HAP-1 (cell line): ENCODE data around the gene HMCES.
A peak's percentile ranks its signal among the peaks of the same experiment; 100 is the strongest.

Source experiments
- DNase-seq, 2 experiments: peaks; one replicate each; pipeline ENCODE4 v3.0.0-alpha.2; 2016 to 2020; ENCODE audit warnings: low spot score in 2 of 2
- H3K27me3 ChIP-seq: fragments of 250-450 bp; sonication (Bioruptor Pico); 2 replicates; pipeline ENCODE4 v1.5.1; 2020; ENCODE audit warnings: low read depth, mild to moderate bottlenecking, moderate library complexity
- H3K36me3 ChIP-seq: fragments of 250-450 bp; sonication (Bioruptor Pico); replicated peaks from 2 replicates; pipeline ENCODE4 v1.5.1; 2020; ENCODE audit warnings: mild to moderate bottlenecking
- H3K4me1 ChIP-seq: fragments of 250-450 bp; sonication (Bioruptor Pico); 2 replicates; pipeline ENCODE4 v1.5.1; 2020; ENCODE audit warnings: mild to moderate bottlenecking
- H3K4me3 ChIP-seq: fragments of 250-450 bp; sonication (Bioruptor Pico); 2 replicates; pipeline ENCODE4 v1.5.1; 2020; ENCODE audit warnings: mild to moderate bottlenecking, moderate library complexity
- H3K9me3 ChIP-seq: fragments of 250-450 bp; sonication (Bioruptor Pico); 2 replicates; pipeline ENCODE4 v1.5.1; 2020; ENCODE audit warnings: mild to moderate bottlenecking, moderate library complexity
- in situ Hi-C: fragments of 300-500 bp; cut with MboI; formaldehyde crosslinking; loops from 3 replicates; pipeline ENCODE4 v1.14.3; 2020; ENCODE audit warnings: low sequenced_read_pairs, inconsistent platforms, mixed read lengths

Gene HMCES

GRCh38 chr3:129315223-129315997 lies 36.7 kb downstream of the HMCES start:
- H3K4me1 ChIP-seq: no peaks in the 10 kb centered on the region
- H3K36me3 ChIP-seq: no peaks in the 10 kb centered on the region; the same call in 1 of the 2 replicates
- H3K4me3 ChIP-seq: peak overlapping the region; percentile 82
- DNase-seq: peak in 1 of 2 experiments; percentile 45
- in situ Hi-C loops: no loop called here
- H3K9me3 ChIP-seq: no peaks in the 10 kb centered on the region
- H3K27me3 ChIP-seq: no peaks in the 10 kb centered on the region

GRCh38 chr3:129315998-129316247 lies 37.3 kb downstream of the HMCES start:
- H3K36me3 ChIP-seq: no peaks in the 10 kb centered on the region; the same call in 1 of the 2 replicates
- DNase-seq: no peak
- no peaks in the 10 kb centered on the region for H3K27me3 ChIP-seq
- in situ Hi-C loops: no loop called here
- no peaks in the 10 kb centered on the region for H3K4me1 ChIP-seq
- peak overlapping the region; percentile 82 for H3K4me3 ChIP-seq
- H3K9me3 ChIP-seq: no peaks in the 10 kb centered on the region

- Histone ChIP-seq H3K27me3 (no peaks in the 10 kb centered on the region), H3K9me3 (no peaks in the 10 kb centered on the region), H3K4me3 (peak overlapping the region; percentile 82), H3K36me3 (no peaks in the 10 kb centered on the region; the same call in 1 of the 2 replicates), H3K4me1 (no peaks in the 10 kb centered on the region)
- in situ Hi-C loops: no loop called here
- peak; percentile 62 to 92 for DNase-seq
Measured at GRCh38 chr3:129316248-129317013, 37.8 kb downstream of the HMCES start.

GRCh38 chr3:129317014-129317771 lies 38.5 kb downstream of the HMCES start:
- no peak for DNase-seq
- no peaks in the 10 kb centered on the region for H3K9me3 ChIP-seq
- in situ Hi-C loops: no loop called here
- H3K27me3 ChIP-seq: no peaks in the 10 kb centered on the region
- peak overlapping the region; percentile 82 for H3K4me3 ChIP-seq
- H3K36me3 ChIP-seq: no peaks in the 10 kb centered on the region; the same call in 1 of the 2 replicates
- H3K4me1 ChIP-seq: no peaks in the 10 kb centered on the region

- no peaks in the 10 kb centered on the region for H3K27me3 ChIP-seq
- no peaks in the 10 kb centered on the region; the same call in 1 of the 2 replicates for H3K36me3 ChIP-seq
- DNase-seq: no peak
- H3K4me3 ChIP-seq: no peak overlapping the region
- no peaks in the 10 kb centered on the region for H3K4me1 ChIP-seq
- in situ Hi-C loops: no loop called here
- no peaks in the 10 kb centered on the region for H3K9me3 ChIP-seq
Measured at GRCh38 chr3:129317848-129318247, 39.2 kb downstream of the HMCES start.

- no peaks in the 10 kb centered on the region for H3K9me3 ChIP-seq
- DNase-seq: no peak
- in situ Hi-C loops: no loop called here
- no peaks in the 10 kb centered on the region for H3K4me1 ChIP-seq
- no peaks in the 10 kb centered on the region for H3K27me3 ChIP-seq
- H3K36me3 ChIP-seq: no peaks in the 10 kb centered on the region; the same call in 1 of the 2 replicates
- H3K4me3 ChIP-seq: no peak overlapping the region
Measured at GRCh38 chr3:129318921-129319320, 40.3 kb downstream of the HMCES start.

GRCh38 chr3:129320261-129320660 lies 41.6 kb downstream of the HMCES start:
- no peaks in the 10 kb centered on the region; the same call in 1 of the 2 replicates for H3K36me3 ChIP-seq
- no peak overlapping the region for H3K4me3 ChIP-seq
- no peaks in the 10 kb centered on the region for H3K9me3 ChIP-seq
- DNase-seq: no peak
- no peaks in the 10 kb centered on the region for H3K27me3 ChIP-seq
- H3K4me1 ChIP-seq: no peaks in the 10 kb centered on the region
- in situ Hi-C loops: no loop called here

GRCh38 chr3:129320825-129321487 lies 42.3 kb downstream of the HMCES start:
- H3K36me3 ChIP-seq: no peaks in the 10 kb centered on the region; the same call in 1 of the 2 replicates
- DNase-seq: no peak
- H3K4me3 ChIP-seq: no peak overlapping the region
- H3K4me1 ChIP-seq: no peaks in the 10 kb centered on the region
- in situ Hi-C loops: no loop called here
- no peaks in the 10 kb centered on the region for H3K9me3 ChIP-seq
- H3K27me3 ChIP-seq: no peaks in the 10 kb centered on the region

- H3K36me3 ChIP-seq: no peaks in the 10 kb centered on the region; the same call in 1 of the 2 replicates
- no peak overlapping the region for H3K4me3 ChIP-seq
- DNase-seq: no peak
- no peaks in the 10 kb centered on the region for H3K27me3 ChIP-seq
- H3K4me1 ChIP-seq: no peaks in the 10 kb centered on the region
- in situ Hi-C loops: no loop called here
- no peaks in the 10 kb centered on the region for H3K9me3 ChIP-seq
Measured at GRCh38 chr3:129321887-129322286, 43.2 kb downstream of the HMCES start.

GRCh38 chr3:129323651-129324294 lies 45.1 kb downstream of the HMCES start:
- no peak overlapping the region for H3K4me3 ChIP-seq
- no peaks in the 10 kb centered on the region for H3K4me1 ChIP-seq
- in situ Hi-C loops: no loop called here
- no peaks in the 10 kb centered on the region for H3K36me3 ChIP-seq
- H3K27me3 ChIP-seq: no peaks in the 10 kb centered on the region
- no peaks in the 10 kb centered on the region for H3K9me3 ChIP-seq
- DNase-seq: no peak

GRCh38 chr3:129324855-129325254 lies 46.2 kb downstream of the HMCES start:
- in situ Hi-C loops: no loop called here
- Histone ChIP-seq H3K27me3 (no peaks in the 10 kb centered on the region), H3K4me3 (no peak overlapping the region), H3K9me3 (no peaks in the 10 kb centered on the region), H3K36me3 (no peaks in the 10 kb centered on the region), H3K4me1 (no peaks in the 10 kb centered on the region)
- no peak for DNase-seq

- Histone ChIP-seq H3K27me3 (no peaks in the 10 kb centered on the region), H3K36me3 (no peaks in the 10 kb centered on the region), H3K4me1 (no peaks in the 10 kb centered on the region), H3K9me3 (no peaks in the 10 kb centered on the region), H3K4me3 (no peak overlapping the region)
- in situ Hi-C loops: no loop called here
- no peak for DNase-seq
Measured at GRCh38 chr3:129325383-129325782, 46.7 kb downstream of the HMCES start.

- in situ Hi-C loops: no loop called here
- H3K27me3 ChIP-seq: no peaks in the 10 kb centered on the region
- no peak for DNase-seq
- H3K4me3 ChIP-seq: no peak overlapping the region
- H3K36me3 ChIP-seq: no peaks in the 10 kb centered on the region
- H3K4me1 ChIP-seq: no peaks in the 10 kb centered on the region
- no peaks in the 10 kb centered on the region for H3K9me3 ChIP-seq
Measured at GRCh38 chr3:129326138-129326537, 47.5 kb downstream of the HMCES start.
